Kidney (tissue), 14 donors: ENCODE data around the gene KY. TPM values are rescaled to one million over a fixed set of nuclear protein-coding genes. Genes with fewer than 3 reads are reported as not detected.
A peak's percentile ranks its signal among the peaks of the same experiment; 100 is the strongest.

ENCODE experiments used
- DNase-seq, 5 donors: peaks; one replicate each; pipeline ENCODE4 v3.0.0-alpha.2; 2013 to 2020
- FAIRE-seq: peaks from 2 replicates; lab custom pipeline; 2012; peaks lifted over from hg19 to GRCh38; lab: Jason Lieb, UNC
- H3K27ac ChIP-seq, 2 donors: one replicate each; pipeline ENCODE4 v1.7.0; 2013; ENCODE audit warnings: low read depth in 2 of 2, low read length in 2 of 2, inconsistent platforms in 1 of 2
- H3K27me3 ChIP-seq: one replicate; pipeline ENCODE4 v1.7.1; 2013; ENCODE audit warnings: low read length, inconsistent platforms; ENCODE audit not compliant: control insufficient read depth, insufficient read depth
- H3K36me3 ChIP-seq, 3 donors: one replicate each; pipeline versions ENCODE4 v1.7.0 to v1.7.1; 2013; ENCODE audit warnings: low read length in 3 of 3, control low read depth in 1 of 3, inconsistent platforms in 1 of 3; ENCODE audit not compliant: insufficient read depth in 3 of 3, control insufficient read depth in 2 of 3
- H3K4me1 ChIP-seq, 3 donors: one replicate each; pipeline versions ENCODE4 v1.7.0 to v1.7.1; 2013; ENCODE audit warnings: low read length in 3 of 3, inconsistent platforms in 1 of 3, low read depth in 1 of 3; ENCODE audit not compliant: control insufficient read depth in 2 of 3, insufficient read depth in 2 of 3
- H3K4me3 ChIP-seq, 3 donors: one replicate each; pipeline versions ENCODE4 v1.7.0 to v1.8.1; 2013; ENCODE audit warnings: low read length in 3 of 3, control low read depth in 1 of 3, inconsistent platforms in 1 of 3
- H3K9ac ChIP-seq, 3 donors: one replicate each; pipeline versions ENCODE4 v1.7.0 to v1.7.1; 2013; ENCODE audit warnings: low read length in 3 of 3, control low read depth in 1 of 3, inconsistent platforms in 1 of 3
- H3K9me3 ChIP-seq, 3 donors: one replicate each; pipeline versions ENCODE4 v1.7.0 to v1.7.1; 2013; ENCODE audit warnings: low read length in 3 of 3, control low read depth in 1 of 3, inconsistent platforms in 1 of 3; ENCODE audit not compliant: control insufficient read depth in 2 of 3, insufficient read depth in 1 of 3
- CTCF ChIP-seq: IDR thresholded peaks from 3 replicates; pipeline ENCODE4 v1.5.1; 2012; ENCODE audit warnings: mild to moderate bottlenecking, moderate library complexity, borderline replicate concordance; ENCODE audit not compliant: insufficient read depth; ENCODE audit errors: extremely low read depth
- intact Hi-C: fragments of 100-400 bp; cut with DNase I; formaldehyde crosslinking; loops from one replicate; pipeline ENCODE4 v1.11.1; 2022
- polyA plus RNA-seq: library from polyadenylated mRNA; stranded (reverse); fragments of 350-450 nt; fragmentation: Illumina TruSeq; extraction: RNeasy Lipid Tissue Mini Kit (QIAGEN cat#74804); gene quantifications from one replicate; pipeline ENCODE4 v1.2.3, GENCODE V29; 2014; ENCODE audit warnings: low read depth, low replicate concordance; ENCODE audit not compliant: insufficient read depth
- total RNA-seq: library from RNA; stranded (reverse); fragmentation: NEBNext Ultra II Directional; extraction: Animal tissue kit (Norgen Biotek cat#: 25700); gene quantifications from one replicate; pipeline ENCODE4 v1.2.1, GENCODE V29; 2021
- donor health status: control.
- donor health status: control.
- donor health status: control.
- donor health status: control.
- donor health status: control.
- donor health status: DM: yes; HTN: yes; CAD: no.
- donor health status: Normal renal cell carcinoma (clear cell type).

KY gene
- total and polyA plus RNA-seq, 2 donors from 2014 or later, result 0.50 to 0.69 TPM

- intact Hi-C loops, result no loop called here
- DNase-seq (no peak), FAIRE-seq (no peak)
- no peaks in the 10 kb centered on the region for H3K4me1 ChIP-seq
- H3K9ac ChIP-seq, result no peak overlapping the region
- no peak overlapping the region for H3K27ac ChIP-seq
- H3K4me3 ChIP-seq, result no peak overlapping the region
- no peak for TF ChIP-seq CTCF
- no peaks in the 10 kb centered on the region for H3K27me3 ChIP-seq
- no peaks in the 10 kb centered on the region for H3K9me3 ChIP-seq
- H3K36me3 ChIP-seq, result no peaks in the 10 kb centered on the region
Measured at GRCh38 chr3:134640378-134640777, 10.4 kb downstream of the KY start.

- H3K27ac ChIP-seq, result no peak overlapping the region
- FAIRE-seq, result no peak
- H3K4me3 ChIP-seq, result no peak overlapping the region
- intact Hi-C loops, result no loop called here
- H3K4me1 ChIP-seq, result no peaks in the 10 kb centered on the region
- H3K27me3 ChIP-seq, result no peaks in the 10 kb centered on the region
- no peak for DNase-seq
- no peak overlapping the region for H3K9ac ChIP-seq
- no peaks in the 10 kb centered on the region for H3K9me3 ChIP-seq
- no peaks in the 10 kb centered on the region for H3K36me3 ChIP-seq
- no peak for TF ChIP-seq CTCF
Measured at GRCh38 chr3:134638385-134639030, 12.3 kb downstream of the KY start.

- intact Hi-C loops, result no loop called here
- Histone ChIP-seq H3K9ac (no peak overlapping the region), H3K27ac (no peak overlapping the region), H3K4me1 (no peaks in the 10 kb centered on the region), H3K27me3 (no peaks in the 10 kb centered on the region), H3K9me3 (no peaks in the 10 kb centered on the region), H3K4me3 (no peak overlapping the region), H3K36me3 (no peaks in the 10 kb centered on the region)
- DNase-seq, result no peak
- no peak for FAIRE-seq
- no peak for TF ChIP-seq CTCF
Measured at GRCh38 chr3:134636406-134636805, 14.4 kb downstream of the KY start.

- intact Hi-C loops, result no loop called here
- FAIRE-seq, result no peak
- DNase-seq, result peak in 1 of 5 donors; percentile 1
- no peak overlapping the region for H3K27ac ChIP-seq
- no peak overlapping the region for H3K4me3 ChIP-seq
- TF ChIP-seq CTCF, result peak; percentile 16
- H3K27me3 ChIP-seq, result no peaks in the 10 kb centered on the region
- H3K36me3 ChIP-seq, result no peaks in the 10 kb centered on the region
- H3K9ac ChIP-seq, result no peak overlapping the region
- H3K4me1 ChIP-seq, result no peaks in the 10 kb centered on the region
- H3K9me3 ChIP-seq, result peaks cover 0 to 4% (median 0%) of the 10 kb centered on the region in 3 donors
Measured at GRCh38 chr3:134630506-134630905, 20.3 kb downstream of the KY start.
